Kidney (tissue), 14 donors: ENCODE results near the gene ART1. TPM values are rescaled to one million over a fixed set of nuclear protein-coding genes. Genes with fewer than 3 reads are reported as not detected.

Experiments
- DNase-seq, 5 donors: peaks; one replicate each; pipeline ENCODE4 v3.0.0-alpha.2; 2013 to 2020
- FAIRE-seq: peaks from 2 replicates; lab custom pipeline; 2012; peaks lifted over from hg19 to GRCh38; lab: Jason Lieb, UNC
- H3K27ac ChIP-seq, 2 donors: one replicate each; pipeline ENCODE4 v1.7.0; 2013; ENCODE audit warnings: low read depth in 2 of 2, low read length in 2 of 2, inconsistent platforms in 1 of 2
- H3K27me3 ChIP-seq: one replicate; pipeline ENCODE4 v1.7.1; 2013; ENCODE audit warnings: low read length, inconsistent platforms; ENCODE audit not compliant: control insufficient read depth, insufficient read depth
- H3K36me3 ChIP-seq, 3 donors: one replicate each; pipeline versions ENCODE4 v1.7.0 to v1.7.1; 2013; ENCODE audit warnings: low read length in 3 of 3, control low read depth in 1 of 3, inconsistent platforms in 1 of 3; ENCODE audit not compliant: insufficient read depth in 3 of 3, control insufficient read depth in 2 of 3
- H3K4me1 ChIP-seq, 3 donors: one replicate each; pipeline versions ENCODE4 v1.7.0 to v1.7.1; 2013; ENCODE audit warnings: low read length in 3 of 3, inconsistent platforms in 1 of 3, low read depth in 1 of 3; ENCODE audit not compliant: control insufficient read depth in 2 of 3, insufficient read depth in 2 of 3
- H3K4me3 ChIP-seq, 3 donors: one replicate each; pipeline versions ENCODE4 v1.7.0 to v1.8.1; 2013; ENCODE audit warnings: low read length in 3 of 3, control low read depth in 1 of 3, inconsistent platforms in 1 of 3
- H3K9ac ChIP-seq, 3 donors: one replicate each; pipeline versions ENCODE4 v1.7.0 to v1.7.1; 2013; ENCODE audit warnings: low read length in 3 of 3, control low read depth in 1 of 3, inconsistent platforms in 1 of 3
- H3K9me3 ChIP-seq, 3 donors: one replicate each; pipeline versions ENCODE4 v1.7.0 to v1.7.1; 2013; ENCODE audit warnings: low read length in 3 of 3, control low read depth in 1 of 3, inconsistent platforms in 1 of 3; ENCODE audit not compliant: control insufficient read depth in 2 of 3, insufficient read depth in 1 of 3
- intact Hi-C: fragments of 100-400 bp; cut with DNase I; formaldehyde crosslinking; loops from one replicate; pipeline ENCODE4 v1.11.1; 2022
- polyA plus RNA-seq: library from polyadenylated mRNA; stranded (reverse); fragments of 350-450 nt; fragmentation: Illumina TruSeq; extraction: RNeasy Lipid Tissue Mini Kit (QIAGEN cat#74804); gene quantifications from one replicate; pipeline ENCODE4 v1.2.3, GENCODE V29; 2014; ENCODE audit warnings: low read depth, low replicate concordance; ENCODE audit not compliant: insufficient read depth
- total RNA-seq: library from RNA; stranded (reverse); fragmentation: NEBNext Ultra II Directional; extraction: Animal tissue kit (Norgen Biotek cat#: 25700); gene quantifications from one replicate; pipeline ENCODE4 v1.2.1, GENCODE V29; 2021
- TF ChIP-seq, protein P1 (sequence below): IDR thresholded peaks from 3 replicates; pipeline ENCODE4 v1.5.1; 2012; ENCODE audit warnings: mild to moderate bottlenecking, moderate library complexity, borderline replicate concordance; ENCODE audit not compliant: insufficient read depth; ENCODE audit errors: extremely low read depth
- donor health status: control.
- donor health status: control.
- donor health status: control.
- donor health status: control.
- donor health status: control.
- donor health status: DM: yes; HTN: yes; CAD: no.
- donor health status: Normal renal cell carcinoma (clear cell type).

The ART1 gene
- total and polyA plus RNA-seq, 2 donors from 2014 or later: 0.31 TPM; not detected in 1

DNA sequence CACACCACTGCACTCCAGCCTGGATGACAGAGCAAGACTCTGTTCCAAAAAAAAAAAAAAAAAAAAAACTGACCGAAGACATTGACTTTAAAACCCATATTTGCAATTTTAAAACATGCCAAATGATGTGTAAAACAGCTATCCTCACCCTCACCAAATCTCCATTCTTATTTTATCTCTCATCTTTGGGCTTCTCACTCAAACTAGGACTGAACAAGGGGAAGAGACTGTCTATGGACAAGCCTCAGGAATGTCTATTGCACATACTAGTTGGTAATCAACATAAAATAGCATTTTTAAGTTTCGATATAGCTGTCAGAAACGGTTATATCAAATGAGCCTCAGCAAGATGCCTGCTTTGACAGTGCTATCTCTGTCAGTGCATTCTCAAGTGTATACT is 34.1 kb downstream of the ART1 start:
- Histone ChIP-seq H3K9ac (no peak overlapping the region), H3K4me1 (no peaks in the 10 kb centered on the region), H3K9me3 (no peaks in the 10 kb centered on the region), H3K36me3 (peaks cover 27 to 58% (median 52%) of the 10 kb centered on the region in 3 donors), H3K27ac (no peak overlapping the region), H3K4me3 (no peak overlapping the region), H3K27me3 (no peaks in the 10 kb centered on the region)
- DNase-seq (no peak), FAIRE-seq (no peak)
- TF ChIP-seq, protein P1, sequence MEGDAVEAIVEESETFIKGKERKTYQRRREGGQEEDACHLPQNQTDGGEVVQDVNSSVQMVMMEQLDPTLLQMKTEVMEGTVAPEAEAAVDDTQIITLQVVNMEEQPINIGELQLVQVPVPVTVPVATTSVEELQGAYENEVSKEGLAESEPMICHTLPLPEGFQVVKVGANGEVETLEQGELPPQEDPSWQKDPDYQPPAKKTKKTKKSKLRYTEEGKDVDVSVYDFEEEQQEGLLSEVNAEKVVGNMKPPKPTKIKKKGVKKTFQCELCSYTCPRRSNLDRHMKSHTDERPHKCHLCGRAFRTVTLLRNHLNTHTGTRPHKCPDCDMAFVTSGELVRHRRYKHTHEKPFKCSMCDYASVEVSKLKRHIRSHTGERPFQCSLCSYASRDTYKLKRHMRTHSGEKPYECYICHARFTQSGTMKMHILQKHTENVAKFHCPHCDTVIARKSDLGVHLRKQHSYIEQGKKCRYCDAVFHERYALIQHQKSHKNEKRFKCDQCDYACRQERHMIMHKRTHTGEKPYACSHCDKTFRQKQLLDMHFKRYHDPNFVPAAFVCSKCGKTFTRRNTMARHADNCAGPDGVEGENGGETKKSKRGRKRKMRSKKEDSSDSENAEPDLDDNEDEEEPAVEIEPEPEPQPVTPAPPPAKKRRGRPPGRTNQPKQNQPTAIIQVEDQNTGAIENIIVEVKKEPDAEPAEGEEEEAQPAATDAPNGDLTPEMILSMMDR: no peak
- intact Hi-C loops: no loop called here

DNA sequence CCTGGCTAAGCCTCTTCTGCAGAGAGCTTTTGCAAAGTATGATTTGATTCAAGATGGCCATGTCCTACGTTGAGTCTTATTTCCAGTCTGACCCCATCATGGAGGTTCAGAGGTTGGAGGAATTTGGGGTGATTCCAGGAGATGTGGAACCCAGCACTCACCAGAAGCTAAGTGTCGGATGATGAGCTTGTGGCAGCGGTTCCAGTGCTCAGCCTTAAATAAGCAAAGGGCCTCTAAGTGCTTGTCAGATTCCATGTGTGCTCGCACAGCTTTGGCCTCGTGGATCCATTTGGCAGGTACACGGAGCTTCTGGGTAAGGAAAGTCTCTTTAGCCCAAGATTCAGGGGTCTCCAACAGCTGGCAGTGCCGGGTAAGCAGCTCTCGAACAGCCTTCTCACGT is 38.1 kb downstream of the ART1 start:
- Histone ChIP-seq H3K9me3 (no peaks in the 10 kb centered on the region), H3K27me3 (no peaks in the 10 kb centered on the region), H3K4me1 (no peaks in the 10 kb centered on the region), H3K4me3 (no peak overlapping the region), H3K9ac (no peak overlapping the region), H3K36me3 (peaks cover 27 to 48% (median 45%) of the 10 kb centered on the region in 3 donors), H3K27ac (no peak overlapping the region)
- DNase-seq (no peak), FAIRE-seq (no peak)
- intact Hi-C loops: no loop called here
- TF ChIP-seq, protein P1: no peak

DNA sequence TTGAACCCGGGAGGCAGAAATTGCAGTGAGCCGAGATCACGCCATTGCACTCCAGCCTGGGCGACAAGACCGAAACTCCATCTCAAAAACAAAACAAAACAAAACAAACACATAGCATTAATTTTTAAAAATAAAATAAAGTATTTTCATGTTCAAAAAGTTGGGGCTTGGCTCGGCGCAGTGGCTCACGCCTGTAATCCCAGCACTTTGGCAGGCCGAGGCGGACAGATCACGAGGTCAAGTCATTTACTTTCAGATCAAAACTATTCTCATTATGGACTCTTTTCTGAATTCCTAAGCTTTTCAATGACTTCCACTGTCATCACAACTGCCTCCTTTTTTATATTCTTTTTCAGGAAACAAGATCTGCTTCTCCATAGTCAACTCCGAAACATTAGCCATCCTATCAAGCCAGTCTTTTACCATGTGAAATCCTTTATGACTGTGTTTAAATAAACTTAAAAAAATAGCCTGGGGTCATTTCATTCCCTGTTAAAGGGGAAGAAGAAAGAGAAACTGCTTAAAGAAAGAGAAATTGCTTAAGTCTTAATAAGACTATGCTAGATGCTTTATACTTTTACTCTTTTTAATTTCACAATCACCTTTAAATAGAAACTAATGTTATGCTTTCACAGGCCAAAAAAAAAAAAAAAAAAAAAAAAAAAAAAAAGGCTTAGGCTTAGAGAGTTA is 39.3 kb downstream of the ART1 start:
- DNase-seq (no peak), FAIRE-seq (no peak)
- Histone ChIP-seq H3K4me1 (no peaks in the 10 kb centered on the region), H3K27me3 (no peaks in the 10 kb centered on the region), H3K36me3 (peaks cover 17 to 45% (median 38%) of the 10 kb centered on the region in 3 donors), H3K27ac (no peak overlapping the region), H3K4me3 (no peak overlapping the region), H3K9ac (no peak overlapping the region), H3K9me3 (no peaks in the 10 kb centered on the region)
- intact Hi-C loops: no loop called here
- TF ChIP-seq, protein P1: no peak
